DMS 273 treated with DMSO at 0.1 percent for 48 hours (cell line): ENCODE data around the gene KLF3.

Source experiments
- DNase-seq: peaks from one replicate; lab custom pipeline; 2025; lab: John Stamatoyannopoulos, UW

Gene KLF3

DNA sequence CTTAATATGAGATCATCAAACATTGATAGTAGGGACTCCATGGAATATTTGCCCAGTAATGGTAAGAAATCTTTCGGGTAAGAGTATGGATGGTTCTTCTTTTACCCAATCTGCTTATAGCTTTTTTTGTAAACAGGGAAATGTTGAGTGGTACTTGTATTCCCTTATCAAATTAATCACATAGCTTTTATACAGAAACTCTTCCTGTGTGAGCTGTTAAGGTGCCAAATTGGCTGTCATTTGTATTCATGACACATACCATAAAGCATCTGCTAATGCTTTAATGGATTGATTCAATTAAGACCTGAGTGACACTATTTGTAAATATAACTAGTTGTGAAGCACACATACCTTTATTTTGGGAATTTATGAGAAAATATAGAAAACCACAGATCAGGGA lies 34.2 kb downstream of the KLF3 start:
- no peak for DNase-seq

DNA sequence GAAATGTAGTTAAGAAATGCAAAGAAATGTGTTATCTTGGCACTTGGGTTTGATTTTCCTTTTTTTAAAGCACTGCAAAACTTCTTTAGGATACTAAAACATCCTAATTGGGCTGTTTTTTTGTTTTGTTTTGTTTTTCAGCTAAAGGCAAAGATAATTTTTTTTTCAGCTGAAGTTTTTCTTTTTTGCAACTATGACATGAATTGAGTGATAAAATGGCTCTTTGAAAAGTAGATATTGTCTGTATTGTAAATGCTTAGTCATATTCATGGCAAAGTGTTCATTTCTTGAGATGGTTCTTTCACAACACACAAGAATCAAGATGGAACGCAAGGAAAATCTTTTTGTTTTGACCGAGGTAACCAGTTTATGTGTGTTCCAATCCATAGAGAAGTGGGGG lies 35.1 kb downstream of the KLF3 start:
- no peak for DNase-seq

DNA sequence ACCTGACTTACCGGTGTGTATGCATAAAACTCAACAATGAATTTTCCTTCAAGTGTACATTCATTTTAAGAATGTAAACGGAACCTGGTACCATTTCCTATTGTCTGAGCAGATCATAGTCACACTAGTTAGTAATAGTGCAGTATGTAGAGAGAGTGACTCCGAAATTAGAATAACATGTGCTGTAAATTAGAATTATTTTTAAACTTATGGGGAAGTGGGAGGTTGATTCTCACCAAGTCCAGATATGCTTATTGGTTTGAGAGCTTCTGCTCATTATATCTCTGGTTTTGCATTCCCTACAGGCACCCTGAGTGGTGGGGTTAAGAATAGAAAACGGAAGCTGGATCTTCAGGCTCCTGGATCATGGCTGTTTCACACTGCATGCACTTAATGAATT lies 39.6 kb downstream of the KLF3 start:
- no peak for DNase-seq

DNA sequence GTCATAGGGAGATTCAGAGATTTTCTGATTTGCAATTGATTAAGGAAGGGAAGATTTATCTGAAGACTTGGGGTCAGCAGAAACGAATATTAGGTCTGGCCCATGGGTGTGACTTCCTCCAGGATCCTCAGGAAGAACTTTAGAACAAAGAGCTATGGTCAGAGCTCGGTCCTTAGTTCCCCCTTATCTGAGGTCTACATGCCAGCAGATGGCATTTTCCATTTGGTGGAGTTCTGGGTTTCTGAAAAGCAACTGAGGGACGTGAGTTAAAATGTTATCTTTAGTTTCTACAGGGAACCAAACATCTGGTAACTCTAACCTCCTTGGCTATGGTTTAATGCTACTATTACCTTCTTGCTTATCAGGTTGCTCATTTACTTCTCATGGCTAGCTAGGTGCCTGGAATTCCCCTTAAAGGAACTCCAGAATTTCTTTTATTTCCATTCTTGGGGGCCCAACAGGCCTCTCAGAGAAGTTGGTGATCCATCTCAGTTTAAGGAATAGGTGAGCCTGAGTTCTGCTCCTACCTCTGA lies 40.7 kb downstream of the KLF3 start:
- no peak for DNase-seq

DNA sequence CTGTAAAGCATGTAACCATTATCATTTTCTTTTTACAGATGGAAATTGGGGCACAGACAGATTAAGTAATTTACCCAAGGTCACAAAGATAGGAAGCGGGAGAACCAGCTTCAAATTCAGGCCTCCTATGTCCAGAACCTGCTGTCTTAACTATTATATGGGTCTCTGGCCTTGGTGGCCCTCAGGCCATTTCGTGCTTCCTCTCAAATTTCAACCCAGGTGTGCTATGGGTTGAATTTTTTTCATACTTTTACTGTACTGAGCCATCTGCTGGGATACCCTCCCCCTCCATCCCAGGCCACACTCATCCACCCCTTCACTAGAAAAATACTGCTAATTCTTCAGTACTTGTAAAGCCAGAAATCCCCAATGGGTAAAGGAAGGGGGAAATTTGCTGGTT lies 42.3 kb downstream of the KLF3 start:
- no peak for DNase-seq

DNA sequence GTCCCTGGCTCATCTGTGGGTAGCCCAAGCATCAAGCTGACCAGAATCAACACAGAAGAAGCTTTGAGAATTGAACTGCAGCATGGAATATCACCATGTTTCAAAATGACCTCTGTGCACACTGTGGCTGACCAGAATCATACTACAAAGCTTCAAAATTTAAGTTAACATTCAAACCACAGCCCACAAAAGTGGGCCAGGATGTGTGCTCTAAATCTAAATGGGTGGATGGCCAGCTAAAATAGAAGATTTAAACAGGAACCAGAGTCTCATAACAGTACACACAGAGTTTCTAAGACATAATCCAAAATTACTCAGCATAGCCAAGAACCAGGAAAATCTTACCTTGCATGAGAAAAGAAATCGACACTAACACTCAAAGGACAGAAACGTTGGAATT lies 46.1 kb downstream of the KLF3 start:
- no peak for DNase-seq

DNA sequence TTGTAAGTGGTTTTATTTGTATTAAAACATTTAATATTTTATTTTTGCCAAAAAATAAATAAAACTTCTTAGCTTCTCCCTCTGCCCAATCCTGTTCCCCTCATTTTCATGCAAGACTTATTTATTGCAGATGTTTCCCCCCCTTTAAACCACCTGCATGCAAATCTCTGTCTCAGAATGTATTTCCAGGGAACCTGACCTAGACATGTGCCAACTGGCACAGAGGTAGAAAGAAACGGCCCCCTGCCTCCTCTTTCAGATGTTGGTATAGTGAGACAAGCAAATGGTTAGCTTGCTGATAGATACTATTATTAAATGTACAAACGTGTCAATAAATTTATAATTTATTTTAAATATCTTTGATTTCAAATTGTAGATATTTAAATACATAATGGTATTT lies 47.1 kb downstream of the KLF3 start:
- no peak for DNase-seq

DNA sequence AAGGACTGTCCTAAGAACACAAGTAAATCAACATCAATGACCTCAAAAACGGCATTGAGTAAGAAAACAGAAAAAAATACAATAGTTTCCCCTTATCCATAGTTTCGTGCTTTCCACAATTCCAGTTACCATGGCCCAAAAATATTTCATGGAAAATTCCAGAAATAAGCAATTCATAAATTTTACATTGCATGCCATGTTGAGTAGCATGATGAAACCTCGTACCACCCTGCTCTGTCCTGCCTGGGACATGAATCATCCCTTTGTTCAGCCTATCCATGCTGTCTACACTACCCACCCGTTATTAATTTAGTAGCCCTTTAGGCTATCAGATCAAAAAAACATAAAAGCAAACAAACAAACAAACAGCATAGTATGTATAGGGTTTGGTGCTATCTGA lies 51.1 kb downstream of the KLF3 start:
- DNase-seq, result no peak

DNA sequence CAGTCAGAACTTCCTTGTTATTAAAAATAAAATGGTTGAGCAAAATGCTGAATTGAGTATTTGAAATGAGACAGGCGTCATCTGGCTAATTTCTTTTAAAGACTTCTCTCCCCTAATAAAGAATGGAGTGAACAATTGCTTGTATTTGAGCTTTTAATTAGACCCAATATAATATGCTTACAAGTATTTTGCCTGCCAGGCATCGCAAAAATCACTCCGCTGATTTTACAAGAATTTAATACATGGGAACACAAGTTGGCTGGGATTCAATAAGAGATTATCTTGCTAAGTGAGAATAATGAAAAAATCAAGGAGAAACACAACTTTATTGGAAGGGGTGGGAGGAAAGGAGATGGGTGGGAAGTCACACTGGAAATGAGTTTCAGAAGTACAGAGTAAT lies 52.3 kb downstream of the KLF3 start:
- DNase-seq, result no peak

DNA sequence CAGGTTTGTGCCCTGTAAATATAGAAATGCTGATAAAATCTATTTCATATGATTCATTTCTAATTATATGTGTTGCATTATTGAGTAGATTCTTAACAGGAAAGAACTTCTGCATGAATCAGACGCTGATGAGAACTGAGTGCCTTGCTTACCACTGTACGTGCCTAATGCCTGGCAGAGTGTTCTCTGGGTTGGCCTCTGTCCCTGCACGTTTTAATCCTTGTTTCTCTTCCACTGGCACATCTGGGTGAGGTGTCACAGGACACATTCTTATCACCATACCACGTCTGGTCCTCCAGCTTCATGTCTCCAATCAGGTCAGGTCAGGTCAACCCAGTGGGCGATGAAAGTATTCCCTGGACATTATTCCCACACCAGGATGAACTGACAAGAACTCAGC lies 53.6 kb downstream of the KLF3 start:
- no peak for DNase-seq

DNA sequence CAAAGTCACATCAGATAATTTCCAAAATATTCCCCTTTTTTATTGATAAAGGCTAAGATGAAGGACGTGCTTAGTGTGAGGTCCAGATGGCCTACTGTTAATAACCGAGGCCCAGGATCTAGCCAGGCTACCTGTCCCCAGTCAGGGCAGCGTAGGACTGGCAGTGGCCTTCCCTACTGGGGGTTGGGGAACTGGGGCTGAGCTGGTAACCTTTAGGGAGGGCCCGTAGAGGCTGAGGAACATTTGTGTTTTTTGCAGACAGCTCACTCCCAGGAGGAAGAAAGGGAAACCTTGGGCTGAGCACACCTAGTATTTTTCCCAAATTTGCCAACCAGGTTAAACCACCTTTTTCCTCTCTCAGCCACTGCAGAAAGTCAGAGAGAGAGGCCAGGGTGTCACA lies 59.1 kb downstream of the KLF3 start:
- DNase-seq, result no peak

DNA sequence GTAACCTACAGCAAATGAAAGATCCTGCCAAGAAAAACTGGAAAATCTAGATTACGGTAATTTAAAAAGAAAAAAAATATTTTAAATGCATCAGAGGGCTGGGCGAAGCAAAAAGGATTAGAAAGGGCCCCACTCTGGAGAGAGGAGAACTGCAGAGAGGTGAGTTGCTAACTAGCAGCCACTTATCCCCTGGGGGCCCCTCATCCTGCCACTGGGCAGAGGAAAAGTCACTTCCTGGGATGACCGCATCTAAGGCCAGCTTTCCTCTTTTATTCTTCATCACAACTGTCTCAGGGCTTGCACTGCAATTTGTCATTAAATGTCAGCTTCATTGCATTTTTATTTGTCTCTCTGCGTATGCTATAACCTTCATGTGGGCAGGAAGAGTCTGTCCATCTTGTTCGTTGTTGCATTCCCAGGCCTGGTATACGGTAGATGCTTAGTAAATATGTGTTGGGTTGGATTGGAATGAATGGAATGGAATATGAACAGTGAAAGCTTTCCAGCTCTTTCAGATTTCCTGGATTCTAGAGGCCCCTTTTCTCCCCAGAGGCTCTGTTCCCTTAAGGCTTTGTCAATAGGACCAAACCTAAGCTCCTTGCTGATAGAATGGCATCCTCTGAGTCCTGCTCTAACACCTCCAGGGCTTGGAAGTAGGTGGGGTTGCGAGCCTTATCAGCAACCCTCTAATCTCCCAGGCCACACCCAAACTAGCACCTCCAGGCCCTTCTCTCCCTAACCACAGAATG lies 59.9 kb downstream of the KLF3 start:
- DNase-seq, result no peak

DNA sequence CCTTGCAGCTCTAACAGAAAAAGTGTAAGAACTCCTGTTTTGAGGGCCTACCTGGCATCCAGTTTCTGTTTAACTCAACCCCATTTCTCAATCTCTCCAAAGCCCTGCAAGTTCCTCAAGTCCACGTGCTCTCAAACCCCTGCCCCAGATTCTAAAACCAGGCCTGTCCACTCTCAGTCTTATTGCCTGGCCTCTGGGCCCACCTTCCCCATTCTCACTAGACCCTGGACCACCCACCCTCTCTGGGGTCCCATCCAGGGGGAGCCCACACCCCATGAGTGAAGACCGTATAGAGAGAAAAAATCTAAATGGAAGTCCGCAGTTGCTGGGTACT lies 60.4 kb downstream of the KLF3 start:
- DNase-seq, result no peak

DNA sequence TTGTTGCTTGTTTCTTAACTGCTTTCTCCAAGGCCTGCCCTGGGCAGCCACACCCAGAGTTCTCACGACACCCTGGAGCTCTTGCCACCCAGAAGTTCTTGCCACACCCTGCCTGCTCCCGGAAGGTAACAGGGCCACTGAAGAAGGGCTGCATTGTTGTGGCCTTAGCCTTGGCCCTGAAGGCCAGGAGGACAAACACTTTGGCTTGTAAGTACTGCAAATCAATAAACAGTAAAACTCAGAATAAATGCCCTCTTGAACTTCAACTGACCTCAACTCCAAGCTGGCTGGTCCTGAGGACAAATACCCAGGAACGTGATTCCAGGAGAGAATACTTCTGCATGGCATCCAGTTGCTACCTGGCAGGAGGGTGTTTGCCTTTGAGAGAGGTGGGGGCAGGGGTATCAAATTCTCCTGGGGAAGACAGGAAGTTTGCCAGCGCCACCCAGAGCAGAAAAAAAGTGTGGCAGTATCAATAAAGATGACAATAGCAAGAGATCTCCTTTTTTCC lies 64.7 kb downstream of the KLF3 start:
- no peak for DNase-seq

DNA sequence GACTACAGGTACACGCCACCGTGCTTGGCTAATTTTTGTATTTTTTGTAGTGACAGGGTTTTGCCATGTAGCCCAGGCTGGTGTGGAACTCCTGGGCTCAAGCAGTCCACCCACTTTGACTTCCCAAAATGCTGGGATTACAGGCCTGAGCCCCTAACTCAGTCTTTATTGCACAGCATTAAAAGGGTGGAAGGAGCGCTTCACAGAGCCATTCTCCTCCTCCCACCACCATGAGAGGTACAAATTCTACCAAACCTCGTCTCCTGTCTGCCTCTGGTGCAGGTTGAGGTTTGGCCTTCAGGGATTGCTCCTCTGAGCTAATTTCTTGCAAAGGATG lies 66.5 kb downstream of the KLF3 start:
- DNase-seq, result no peak

DNA sequence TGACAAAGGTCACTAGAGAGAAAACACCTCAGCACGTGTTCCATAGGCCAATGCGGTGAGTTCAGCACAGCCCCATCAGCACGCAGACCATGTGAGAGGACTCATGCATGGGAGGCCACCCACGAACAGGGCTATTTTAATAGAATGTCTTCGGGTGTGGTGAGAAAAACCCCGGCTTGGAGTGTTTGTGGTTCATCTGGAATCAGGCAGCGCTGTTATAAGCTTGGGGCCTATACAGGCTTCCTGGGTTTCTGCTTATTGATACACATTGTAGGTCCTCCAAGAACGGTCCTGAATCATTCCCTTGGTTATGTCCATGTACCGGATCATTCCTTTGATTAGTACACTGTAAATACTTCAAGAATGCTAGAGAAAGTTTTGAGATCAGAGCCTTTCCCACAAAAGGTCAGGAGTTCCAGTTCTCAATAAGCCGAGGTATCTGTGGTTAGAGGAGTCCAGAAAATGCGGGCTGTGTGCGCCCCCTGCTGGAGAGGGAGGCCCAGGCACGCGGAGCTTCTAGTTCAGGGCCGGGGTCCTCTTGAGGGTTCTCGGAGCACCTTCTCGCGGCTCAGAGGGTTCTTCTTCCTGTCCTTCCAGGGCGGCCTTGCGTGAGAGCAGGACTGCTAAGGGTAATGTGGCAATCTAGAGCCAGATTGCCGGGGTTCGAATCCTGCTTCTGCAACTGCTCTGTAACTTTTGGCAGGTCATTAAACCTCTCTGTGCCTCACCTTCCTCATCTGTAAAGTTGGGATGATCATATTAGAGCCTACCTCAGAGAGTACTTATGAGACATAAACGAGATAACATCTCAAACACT lies 67.0 kb downstream of the KLF3 start:
- peak; percentile 1 for DNase-seq

DNA sequence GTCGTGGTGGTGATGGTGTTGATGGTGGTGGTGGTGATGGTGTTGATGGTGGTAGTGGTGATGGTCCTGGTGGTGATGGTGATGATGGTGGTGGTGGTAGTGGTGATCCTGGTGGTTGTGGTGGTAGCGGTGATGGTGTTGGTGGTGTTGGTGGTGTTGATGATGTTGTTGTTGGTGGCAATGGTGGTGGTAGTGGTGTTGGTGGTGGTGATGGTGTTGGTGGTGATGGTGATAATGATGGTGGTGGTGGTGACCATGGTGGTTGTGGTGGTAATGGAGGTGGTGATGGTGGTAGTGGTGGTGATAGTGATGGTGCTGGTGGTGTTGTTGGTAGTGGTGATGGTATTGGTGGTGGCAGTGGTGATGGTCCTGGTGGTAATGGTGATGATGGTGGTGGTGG lies 69.7 kb downstream of the KLF3 start:
- DNase-seq, result no peak

DNA sequence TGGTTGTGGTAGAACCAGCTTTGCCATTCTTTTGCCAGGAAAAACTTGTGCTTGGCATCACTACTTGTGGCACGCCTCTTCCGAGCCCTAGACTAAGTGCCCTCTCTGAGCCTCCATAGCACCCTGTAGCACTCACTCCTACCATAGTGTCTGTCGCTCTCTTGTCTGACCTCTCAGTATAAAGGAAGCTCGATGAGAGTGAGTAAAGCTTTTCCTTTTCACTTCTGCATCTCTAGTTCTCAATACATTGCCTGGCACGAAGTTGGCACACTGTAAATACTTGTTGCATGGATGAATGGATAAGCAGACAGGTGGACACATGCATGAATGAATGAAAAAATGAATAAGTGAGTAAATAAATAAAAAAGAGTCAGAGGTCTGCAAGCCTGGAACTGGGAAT lies 70.4 kb downstream of the KLF3 start:
- no peak for DNase-seq

DNA sequence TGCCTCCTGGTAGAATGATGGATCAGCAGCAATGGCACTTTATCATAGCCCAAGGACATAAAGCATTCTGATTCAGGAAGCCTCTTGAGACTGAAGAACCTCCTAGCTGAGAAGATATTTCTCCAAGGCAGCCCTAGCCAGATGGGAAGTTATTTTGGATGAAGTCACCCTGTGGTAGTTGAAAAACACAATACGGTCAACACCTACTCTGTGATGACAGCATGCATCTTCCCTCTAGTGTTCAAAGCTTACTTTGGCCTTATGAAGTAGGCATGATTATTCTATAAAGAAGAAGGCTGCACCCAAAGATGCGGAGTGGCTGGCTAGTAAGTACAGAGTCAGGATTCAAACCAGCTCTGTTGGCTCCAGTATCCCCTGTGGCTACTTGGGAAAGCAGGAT lies 70.9 kb downstream of the KLF3 start:
- no peak for DNase-seq

DNA sequence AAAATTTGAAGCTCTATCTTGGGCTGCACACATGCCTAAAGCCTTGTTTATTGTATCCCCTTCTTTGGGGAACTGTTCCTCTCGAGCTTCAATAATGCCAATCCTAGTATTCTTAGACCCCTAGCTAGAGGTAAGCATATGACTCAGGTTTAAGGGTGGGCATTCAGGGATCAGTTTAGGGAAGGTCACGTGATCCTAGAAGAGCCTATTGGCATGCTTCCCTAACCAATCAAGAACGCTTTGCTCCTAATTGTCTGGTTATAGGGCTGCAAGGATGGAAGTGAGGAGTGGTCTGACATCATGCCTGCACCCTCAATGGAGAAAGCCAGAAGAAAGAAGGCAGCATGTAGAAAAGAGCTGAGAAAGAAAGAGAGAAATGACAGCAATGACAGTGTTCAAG lies 71.9 kb downstream of the KLF3 start:
- DNase-seq, result no peak

DNA sequence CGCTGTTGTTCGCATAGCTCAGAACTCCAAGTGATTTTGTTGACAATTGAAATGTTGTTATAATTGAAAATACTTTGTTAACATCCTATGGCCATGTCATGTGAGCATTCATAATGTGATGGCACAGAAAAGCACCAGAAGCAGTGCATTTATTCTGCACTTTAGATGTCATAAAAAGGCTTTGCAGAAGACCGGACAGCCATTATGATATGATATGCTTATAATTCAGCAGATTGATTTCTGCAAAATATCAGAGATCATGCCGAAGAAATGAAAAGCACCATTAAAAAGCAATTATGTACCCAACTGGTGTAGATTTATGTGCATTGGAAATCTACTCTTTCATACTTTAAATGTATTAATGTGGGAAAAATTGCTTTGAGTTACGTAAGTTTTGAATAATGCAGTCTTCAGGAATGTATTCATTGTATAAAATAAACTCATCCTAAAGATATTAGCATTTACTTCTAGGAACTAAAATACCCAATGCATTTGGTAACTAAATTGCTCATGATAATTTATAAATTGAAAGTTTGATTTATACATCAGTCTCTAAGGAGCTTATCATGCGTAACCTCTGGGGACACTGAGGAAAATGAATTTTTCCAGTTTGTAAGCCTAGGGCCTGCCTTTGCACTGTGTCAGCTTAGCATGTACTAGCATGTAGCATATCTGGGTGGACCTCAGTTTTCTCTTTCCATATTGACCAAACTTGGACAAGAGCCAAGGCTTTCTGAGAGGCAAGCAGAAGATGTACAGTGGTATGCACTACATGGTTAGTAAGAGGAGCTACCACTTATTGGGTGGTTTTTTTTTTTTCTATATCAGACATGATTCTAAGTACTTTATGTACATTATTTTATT lies 75.2 kb downstream of the KLF3 start:
- DNase-seq, result no peak

DNA sequence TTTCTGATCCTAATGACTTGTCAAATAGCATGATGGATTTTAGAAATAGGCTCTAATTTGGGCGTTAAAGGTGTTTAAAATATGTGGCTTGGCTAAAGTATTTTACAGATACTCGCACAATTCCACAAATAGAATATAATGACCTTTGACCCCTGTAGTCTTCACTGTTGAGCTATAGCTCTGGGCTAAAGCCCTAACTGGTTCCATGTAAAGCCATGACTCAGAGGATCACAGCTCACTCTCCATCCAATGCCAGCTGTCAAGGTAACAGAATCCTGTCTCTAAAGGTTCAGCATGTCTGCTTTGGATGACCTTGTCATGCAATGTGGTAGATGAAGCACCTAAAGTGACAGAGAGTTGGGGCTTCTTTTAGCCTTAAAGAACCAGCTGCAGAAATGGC lies 76.3 kb downstream of the KLF3 start:
- DNase-seq, result no peak

DNA sequence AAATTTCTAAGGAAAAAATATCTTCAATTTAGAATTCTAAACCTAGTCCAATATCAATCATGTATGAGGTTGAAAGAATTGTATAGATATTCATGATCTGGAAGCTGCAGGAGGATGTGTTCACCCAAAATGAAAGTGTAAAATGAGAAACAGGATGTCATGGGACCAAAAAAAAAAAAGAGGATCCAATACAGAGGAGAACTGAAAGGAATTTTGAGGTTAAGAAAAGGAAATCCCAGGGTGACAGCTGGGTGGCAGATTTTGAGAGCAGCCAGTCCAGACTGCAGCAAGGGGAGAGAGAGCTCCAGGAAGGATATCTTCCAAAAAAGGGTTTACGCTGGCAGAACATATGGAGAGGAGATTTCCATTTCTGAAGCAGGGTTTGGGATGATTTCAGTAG lies 79.9 kb downstream of the KLF3 start:
- peak; percentile 0 for DNase-seq
